ENCODE results near the gene ABLIM2. TPM values are rescaled to one million over a fixed set of nuclear protein-coding genes. Genes with fewer than 3 reads are reported as not detected.

ABLIM2 gene
- total and polyA plus RNA-seq, 2 experiments from 2014 or later, result 1.5 to 4.3 TPM

DNA sequence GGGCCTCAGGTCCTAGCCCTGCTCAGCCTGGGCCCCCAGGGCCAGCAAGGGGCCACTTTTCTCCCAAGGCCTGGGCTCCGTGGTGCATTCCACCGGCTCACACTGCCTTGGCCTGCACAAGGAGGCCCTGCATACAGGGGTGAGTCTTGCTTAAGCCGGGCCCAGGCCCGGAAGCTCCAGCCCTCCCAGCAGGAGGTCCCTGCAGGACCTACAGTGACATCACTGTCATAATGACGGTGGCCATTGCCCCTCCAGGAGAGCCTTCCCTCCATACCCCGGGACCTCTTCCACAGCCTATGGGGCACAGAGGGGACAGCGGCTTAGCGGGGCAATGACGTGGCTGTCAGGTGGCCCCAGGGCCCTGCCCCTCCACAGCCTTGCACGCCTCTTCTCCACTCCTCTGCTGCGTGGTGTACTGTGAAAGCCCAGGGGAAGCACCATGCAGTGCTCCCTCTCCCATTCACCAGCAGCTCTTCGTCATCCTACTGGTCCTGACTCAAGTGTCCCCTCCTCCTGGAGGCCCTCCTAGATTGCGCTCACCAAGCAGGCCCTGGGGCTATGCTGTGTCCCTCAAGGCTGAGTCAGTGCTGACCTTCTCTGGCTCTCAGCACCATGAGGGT lies 186.6 kb downstream of the ABLIM2 start:
- Histone ChIP-seq H3K9me2 (ENCODE audit: insufficient read depth) (no peaks in the 10 kb centered on the region), H3K4me2 (no peak overlapping the region)
- H3K4me3 Mint-ChIP-seq, result no peak overlapping the region

More for the DNA sequence above, 186.6 kb downstream of the ABLIM2 start:
- Mint-ChIP-seq H3K27me3 (ENCODE audit: insufficient read depth, low read depth, poor library complexity) (peaks cover 7% of the 10 kb centered on the region), H3K36me3 (ENCODE audit: low read depth) (no peaks in the 10 kb centered on the region), H3K4me1 (peaks cover 22% of the 10 kb centered on the region), H3K27ac (peak overlapping the region; percentile 60; the same call in 1 of the 2 replicates), H3K9me3 (no peaks in the 10 kb centered on the region)
- 0 out of 2 replicates have a peak, but pooled peaks cover 2% of the 10 kb centered on the region for H3F3A ChIP-seq (replicated peaks; ENCODE audit: low read depth)
- no peaks in the 10 kb centered on the region for H3K27me3 ChIP-seq (ENCODE audit: insufficient read depth)
- no peak for ATAC-seq
- no peak for DNase-seq (ENCODE audit: low spot score)
- H4K20me1 ChIP-seq (replicated peaks; ENCODE audit: insufficient read depth), result no peaks in the 10 kb centered on the region
- H3K79me2 ChIP-seq (replicated peaks; ENCODE audit: insufficient read depth), result no peaks in the 10 kb centered on the region
- H3K4me3 ChIP-seq, result no peak overlapping the region
- no peak overlapping the region for H2AFZ ChIP-seq
- TF ChIP-seq EZH2 (IDR thresholded peaks at IDR 0.05; ENCODE audit: low read depth, unreplicated experiment) (no peak), ZNF331 (CRISPR knock-in tag; IDR thresholded peaks at IDR 0.05; ENCODE audit: low read depth) (no peak), POLR2AphosphoS5 (IDR thresholded peaks at IDR 0.05; ENCODE audit: low read depth) (no peak), NANOG (IDR thresholded peaks at IDR 0.05; ENCODE audit: borderline replicate concordance) (no peak)
- TF ChIP-seq, protein P1, sequence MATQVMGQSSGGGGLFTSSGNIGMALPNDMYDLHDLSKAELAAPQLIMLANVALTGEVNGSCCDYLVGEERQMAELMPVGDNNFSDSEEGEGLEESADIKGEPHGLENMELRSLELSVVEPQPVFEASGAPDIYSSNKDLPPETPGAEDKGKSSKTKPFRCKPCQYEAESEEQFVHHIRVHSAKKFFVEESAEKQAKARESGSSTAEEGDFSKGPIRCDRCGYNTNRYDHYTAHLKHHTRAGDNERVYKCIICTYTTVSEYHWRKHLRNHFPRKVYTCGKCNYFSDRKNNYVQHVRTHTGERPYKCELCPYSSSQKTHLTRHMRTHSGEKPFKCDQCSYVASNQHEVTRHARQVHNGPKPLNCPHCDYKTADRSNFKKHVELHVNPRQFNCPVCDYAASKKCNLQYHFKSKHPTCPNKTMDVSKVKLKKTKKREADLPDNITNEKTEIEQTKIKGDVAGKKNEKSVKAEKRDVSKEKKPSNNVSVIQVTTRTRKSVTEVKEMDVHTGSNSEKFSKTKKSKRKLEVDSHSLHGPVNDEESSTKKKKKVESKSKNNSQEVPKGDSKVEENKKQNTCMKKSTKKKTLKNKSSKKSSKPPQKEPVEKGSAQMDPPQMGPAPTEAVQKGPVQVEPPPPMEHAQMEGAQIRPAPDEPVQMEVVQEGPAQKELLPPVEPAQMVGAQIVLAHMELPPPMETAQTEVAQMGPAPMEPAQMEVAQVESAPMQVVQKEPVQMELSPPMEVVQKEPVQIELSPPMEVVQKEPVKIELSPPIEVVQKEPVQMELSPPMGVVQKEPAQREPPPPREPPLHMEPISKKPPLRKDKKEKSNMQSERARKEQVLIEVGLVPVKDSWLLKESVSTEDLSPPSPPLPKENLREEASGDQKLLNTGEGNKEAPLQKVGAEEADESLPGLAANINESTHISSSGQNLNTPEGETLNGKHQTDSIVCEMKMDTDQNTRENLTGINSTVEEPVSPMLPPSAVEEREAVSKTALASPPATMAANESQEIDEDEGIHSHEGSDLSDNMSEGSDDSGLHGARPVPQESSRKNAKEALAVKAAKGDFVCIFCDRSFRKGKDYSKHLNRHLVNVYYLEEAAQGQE (IDR thresholded peaks at IDR 0.05; ENCODE audit: unreplicated experiment), result no peak
- TF ChIP-seq, protein P2, sequence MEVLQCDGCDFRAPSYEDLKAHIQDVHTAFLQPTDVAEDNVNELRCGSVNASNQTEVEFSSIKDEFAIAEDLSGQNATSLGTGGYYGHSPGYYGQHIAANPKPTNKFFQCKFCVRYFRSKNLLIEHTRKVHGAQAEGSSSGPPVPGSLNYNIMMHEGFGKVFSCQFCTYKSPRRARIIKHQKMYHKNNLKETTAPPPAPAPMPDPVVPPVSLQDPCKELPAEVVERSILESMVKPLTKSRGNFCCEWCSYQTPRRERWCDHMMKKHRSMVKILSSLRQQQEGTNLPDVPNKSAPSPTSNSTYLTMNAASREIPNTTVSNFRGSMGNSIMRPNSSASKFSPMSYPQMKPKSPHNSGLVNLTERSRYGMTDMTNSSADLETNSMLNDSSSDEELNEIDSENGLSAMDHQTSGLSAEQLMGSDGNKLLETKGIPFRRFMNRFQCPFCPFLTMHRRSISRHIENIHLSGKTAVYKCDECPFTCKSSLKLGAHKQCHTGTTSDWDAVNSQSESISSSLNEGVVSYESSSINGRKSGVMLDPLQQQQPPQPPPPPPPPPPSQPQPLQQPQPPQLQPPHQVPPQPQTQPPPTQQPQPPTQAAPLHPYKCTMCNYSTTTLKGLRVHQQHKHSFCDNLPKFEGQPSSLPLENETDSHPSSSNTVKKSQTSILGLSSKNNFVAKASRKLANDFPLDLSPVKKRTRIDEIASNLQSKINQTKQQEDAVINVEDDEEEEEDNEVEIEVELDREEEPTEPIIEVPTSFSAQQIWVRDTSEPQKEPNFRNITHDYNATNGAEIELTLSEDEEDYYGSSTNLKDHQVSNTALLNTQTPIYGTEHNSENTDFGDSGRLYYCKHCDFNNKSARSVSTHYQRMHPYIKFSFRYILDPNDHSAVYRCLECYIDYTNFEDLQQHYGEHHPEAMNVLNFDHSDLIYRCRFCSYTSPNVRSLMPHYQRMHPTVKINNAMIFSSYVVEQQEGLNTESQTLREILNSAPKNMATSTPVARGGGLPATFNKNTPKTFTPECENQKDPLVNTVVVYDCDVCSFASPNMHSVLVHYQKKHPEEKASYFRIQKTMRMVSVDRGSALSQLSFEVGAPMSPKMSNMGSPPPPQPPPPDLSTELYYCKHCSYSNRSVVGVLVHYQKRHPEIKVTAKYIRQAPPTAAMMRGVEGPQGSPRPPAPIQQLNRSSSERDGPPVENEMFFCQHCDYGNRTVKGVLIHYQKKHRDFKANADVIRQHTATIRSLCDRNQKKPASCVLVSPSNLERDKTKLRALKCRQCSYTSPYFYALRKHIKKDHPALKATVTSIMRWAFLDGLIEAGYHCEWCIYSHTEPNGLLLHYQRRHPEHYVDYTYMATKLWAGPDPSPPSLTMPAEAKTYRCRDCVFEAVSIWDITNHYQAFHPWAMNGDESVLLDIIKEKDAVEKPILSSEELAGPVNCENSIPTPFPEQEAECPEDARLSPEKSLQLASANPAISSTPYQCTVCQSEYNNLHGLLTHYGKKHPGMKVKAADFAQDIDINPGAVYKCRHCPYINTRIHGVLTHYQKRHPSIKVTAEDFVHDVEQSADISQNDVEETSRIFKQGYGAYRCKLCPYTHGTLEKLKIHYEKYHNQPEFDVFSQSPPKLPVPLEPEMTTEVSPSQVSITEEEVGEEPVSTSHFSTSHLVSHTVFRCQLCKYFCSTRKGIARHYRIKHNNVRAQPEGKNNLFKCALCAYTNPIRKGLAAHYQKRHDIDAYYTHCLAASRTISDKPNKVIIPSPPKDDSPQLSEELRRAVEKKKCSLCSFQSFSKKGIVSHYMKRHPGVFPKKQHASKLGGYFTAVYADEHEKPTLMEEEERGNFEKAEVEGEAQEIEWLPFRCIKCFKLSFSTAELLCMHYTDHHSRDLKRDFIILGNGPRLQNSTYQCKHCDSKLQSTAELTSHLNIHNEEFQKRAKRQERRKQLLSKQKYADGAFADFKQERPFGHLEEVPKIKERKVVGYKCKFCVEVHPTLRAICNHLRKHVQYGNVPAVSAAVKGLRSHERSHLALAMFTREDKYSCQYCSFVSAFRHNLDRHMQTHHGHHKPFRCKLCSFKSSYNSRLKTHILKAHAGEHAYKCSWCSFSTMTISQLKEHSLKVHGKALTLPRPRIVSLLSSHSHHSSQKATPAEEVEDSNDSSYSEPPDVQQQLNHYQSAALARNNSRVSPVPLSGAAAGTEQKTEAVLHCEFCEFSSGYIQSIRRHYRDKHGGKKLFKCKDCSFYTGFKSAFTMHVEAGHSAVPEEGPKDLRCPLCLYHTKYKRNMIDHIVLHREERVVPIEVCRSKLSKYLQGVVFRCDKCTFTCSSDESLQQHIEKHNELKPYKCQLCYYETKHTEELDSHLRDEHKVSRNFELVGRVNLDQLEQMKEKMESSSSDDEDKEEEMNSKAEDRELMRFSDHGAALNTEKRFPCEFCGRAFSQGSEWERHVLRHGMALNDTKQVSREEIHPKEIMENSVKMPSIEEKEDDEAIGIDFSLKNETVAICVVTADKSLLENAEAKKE (CRISPR knock-in tag; IDR thresholded peaks at IDR 0.05), result no peak
- TF ChIP-seq, protein P3, sequence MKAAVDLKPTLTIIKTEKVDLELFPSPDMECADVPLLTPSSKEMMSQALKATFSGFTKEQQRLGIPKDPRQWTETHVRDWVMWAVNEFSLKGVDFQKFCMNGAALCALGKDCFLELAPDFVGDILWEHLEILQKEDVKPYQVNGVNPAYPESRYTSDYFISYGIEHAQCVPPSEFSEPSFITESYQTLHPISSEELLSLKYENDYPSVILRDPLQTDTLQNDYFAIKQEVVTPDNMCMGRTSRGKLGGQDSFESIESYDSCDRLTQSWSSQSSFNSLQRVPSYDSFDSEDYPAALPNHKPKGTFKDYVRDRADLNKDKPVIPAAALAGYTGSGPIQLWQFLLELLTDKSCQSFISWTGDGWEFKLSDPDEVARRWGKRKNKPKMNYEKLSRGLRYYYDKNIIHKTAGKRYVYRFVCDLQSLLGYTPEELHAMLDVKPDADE (IDR thresholded peaks at IDR 0.05), result no peak
- H3K4me1 ChIP-seq (ENCODE audit: insufficient read depth), result peaks cover 9% of the 10 kb centered on the region; the same call in 1 of the 2 replicates
- no peak overlapping the region for H3K27ac ChIP-seq (ENCODE audit: low read depth)
- no peaks in the 10 kb centered on the region for H3K36me3 ChIP-seq (ENCODE audit: insufficient read depth)
